ENCODE results near the gene MTR.

MTR gene

GRCh38 chr1:236864211-236864610 is 69.1 kb downstream of the MTR start:
- DNase-seq (ENCODE audit: low read depth): no peak

- no peak for DNase-seq (ENCODE audit: low read depth)
These were observed 70.1 kb downstream of the MTR start for GRCh38 chr1:236864996-236865817.

DNA sequence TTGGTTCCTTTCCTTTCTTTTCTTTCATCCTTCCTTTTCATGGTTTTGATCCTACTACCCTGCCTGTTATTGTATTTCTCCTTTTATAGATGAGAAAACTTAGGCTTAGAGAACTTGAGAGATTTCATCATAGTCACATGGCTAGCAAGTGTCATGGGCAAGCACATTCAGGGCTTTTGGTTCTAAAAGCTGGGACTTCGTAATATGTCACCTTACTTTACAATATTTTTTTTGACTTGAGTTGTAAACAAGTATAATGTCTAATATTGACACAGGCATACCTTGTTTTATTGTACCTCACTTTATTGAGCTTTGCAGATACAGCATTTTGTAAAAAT is 70.7 kb downstream of the MTR start:
- DNase-seq (ENCODE audit: low read depth): no peak

GRCh38 chr1:236868625-236869467 is 73.8 kb downstream of the MTR start:
- DNase-seq (ENCODE audit: low read depth): peak; percentile 8

DNA sequence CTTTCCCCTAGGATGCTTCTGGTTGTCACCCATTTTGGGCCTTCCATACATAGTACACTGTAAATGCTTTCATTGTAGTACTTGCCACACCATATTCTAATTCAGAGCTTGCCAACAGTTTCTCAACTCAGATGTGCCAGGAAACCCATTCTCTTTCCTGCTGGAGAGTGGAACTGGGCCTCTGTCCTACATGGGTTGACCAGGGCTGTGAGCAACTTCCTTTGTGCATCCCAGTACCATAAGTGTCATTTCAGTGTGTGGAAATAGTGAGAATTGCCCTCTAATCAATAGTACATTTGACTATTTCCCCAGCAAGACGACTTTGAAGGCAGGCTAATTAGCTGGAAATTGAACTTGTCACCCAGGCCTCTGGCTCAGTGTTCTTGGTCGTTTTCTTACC is 74.8 kb downstream of the MTR start:
- DNase-seq (ENCODE audit: low read depth): no peak

DNA sequence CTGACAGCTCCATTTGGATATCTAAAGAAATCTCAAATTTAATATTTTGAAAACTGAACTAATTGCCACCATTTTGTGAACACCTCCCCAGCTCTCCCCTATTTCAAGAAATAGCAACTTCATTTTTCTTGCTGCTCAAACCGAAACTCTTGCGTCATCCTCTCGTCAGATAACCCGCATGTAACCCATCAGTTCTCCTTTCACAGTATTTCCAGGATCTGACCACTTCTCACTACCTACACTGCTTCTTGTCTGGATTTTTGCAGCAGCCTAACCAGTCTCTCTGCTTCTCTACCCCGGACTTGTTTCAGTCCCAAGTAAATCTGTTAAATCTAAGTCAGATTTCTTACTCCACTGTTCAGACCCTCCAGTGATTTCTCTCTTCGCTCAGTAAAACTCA is 75.6 kb downstream of the MTR start:
- no peak for DNase-seq (ENCODE audit: low read depth)

GRCh38 chr1:236872075-236872666 is 77.1 kb downstream of the MTR start:
- DNase-seq (ENCODE audit: low read depth): no peak

DNA sequence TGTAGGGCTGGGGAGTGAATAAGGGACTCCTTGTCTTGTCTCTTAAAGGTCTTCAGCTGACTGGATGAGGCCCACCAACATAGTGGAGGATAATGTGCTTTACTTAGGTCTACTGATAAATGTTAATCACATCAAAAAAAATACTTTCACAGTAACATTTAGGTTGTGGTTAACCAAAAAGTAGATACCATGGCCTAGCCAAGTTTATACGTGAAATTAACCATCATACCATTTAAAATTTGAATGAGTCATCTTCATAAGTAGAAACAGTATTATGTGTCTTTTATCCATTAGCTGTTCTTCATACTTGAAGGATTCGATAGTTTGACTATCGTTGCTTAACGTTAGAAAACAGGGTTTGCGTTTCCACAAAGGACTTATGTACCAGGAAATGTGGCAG is 80.9 kb downstream of the MTR start:
- no peak for DNase-seq (ENCODE audit: low read depth)

- DNase-seq (ENCODE audit: low read depth): no peak
These were observed 82.6 kb downstream of the MTR start for GRCh38 chr1:236877661-236878060.

- no peak for DNase-seq (ENCODE audit: low read depth)
These were observed 85.1 kb downstream of the MTR start for GRCh38 chr1:236880209-236880608.

GRCh38 chr1:236882678-236883077 is 87.6 kb downstream of the MTR start:
- no peak for DNase-seq (ENCODE audit: low read depth)

DNA sequence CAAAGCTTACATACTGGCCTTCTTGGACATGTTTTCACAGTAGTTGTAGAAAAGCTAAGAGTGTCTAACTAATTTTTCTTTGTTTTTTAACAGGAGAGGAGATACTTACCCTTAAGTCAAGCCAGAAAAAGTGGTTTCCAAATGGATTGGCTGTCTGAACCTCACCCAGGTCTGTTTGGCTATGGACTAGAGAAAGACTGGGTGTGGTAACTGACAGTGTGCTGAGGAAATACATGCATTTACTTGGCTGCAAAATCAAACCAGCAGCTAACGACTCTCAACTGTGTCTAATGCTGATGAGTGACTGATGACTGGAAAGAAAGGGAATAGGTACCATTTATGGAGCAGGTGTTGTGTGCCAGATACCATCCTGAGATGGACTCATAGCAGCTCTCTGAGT is 91.1 kb downstream of the MTR start:
- no peak for DNase-seq (ENCODE audit: low read depth)

- DNase-seq (ENCODE audit: low read depth): no peak
These were observed 92.0 kb downstream of the MTR start for GRCh38 chr1:236887081-236887480.

DNA sequence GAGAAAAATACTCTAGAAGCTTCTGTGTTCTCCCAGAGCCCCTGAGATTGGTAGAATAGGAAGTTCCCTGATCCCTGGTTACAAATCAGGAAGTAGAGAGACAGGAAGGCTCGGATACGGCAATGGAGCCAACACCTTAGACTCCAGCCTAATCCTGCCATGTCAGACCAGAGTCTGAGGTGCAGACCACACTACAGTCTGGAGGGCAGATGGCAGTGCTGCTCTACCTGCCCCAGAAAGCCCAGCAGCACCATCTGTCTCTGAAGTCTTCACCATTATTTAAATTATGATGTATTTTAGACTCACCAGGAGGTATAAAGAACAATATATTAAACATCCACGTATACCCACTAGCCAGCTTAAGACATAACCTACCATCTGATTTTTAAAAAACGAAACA is 93.0 kb downstream of the MTR start:
- DNase-seq (ENCODE audit: low read depth): no peak

GRCh38 chr1:236888903-236889302 is 93.8 kb downstream of the MTR start:
- DNase-seq (ENCODE audit: low read depth): no peak

DNA sequence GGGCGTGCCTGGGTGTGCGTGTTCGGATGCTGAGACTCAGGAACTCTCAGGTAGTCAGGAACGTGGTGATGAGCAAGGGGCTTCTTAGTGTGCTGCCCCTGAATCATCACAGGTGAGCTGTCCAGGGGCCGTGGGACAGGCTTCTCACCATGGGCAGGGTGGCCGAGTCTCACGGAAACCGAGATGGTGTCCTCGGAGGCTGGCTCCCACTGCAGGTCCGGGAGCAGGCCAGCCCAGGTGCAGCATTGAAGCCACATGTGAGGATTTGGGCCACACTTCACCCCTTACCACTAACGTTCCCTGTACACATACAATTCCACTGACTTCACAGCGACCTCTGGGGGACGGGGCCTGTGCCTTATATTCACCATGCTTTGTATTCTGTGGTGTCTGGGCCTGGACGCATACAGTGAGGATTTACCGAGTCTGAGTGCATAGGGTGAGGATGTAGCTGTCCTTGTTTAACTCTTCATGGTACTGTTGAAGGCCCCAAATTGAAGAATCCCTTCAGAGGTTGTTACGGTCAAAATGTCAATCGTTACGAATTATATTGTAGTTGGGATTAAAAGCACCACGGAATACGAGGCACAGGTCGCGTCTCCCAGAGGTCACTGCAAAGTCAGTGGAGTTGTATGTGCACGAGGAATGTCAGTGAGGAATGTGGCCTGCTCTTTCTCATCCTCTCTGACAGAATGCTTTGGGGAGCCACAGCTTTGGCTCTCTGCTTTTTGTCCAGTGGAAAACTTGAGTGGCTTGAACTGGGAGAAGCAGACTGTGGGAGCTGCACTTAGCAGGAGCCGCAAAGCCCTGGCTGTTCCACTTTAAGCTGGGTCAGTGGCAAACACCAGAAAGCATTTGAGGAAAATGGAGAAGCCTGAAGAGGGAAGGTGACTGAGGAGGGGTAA is 95.3 kb downstream of the MTR start:
- no peak for DNase-seq (ENCODE audit: low read depth)

GRCh38 chr1:236893626-236894545 is 98.8 kb downstream of the MTR start:
- no peak for DNase-seq (ENCODE audit: low read depth)

DNA sequence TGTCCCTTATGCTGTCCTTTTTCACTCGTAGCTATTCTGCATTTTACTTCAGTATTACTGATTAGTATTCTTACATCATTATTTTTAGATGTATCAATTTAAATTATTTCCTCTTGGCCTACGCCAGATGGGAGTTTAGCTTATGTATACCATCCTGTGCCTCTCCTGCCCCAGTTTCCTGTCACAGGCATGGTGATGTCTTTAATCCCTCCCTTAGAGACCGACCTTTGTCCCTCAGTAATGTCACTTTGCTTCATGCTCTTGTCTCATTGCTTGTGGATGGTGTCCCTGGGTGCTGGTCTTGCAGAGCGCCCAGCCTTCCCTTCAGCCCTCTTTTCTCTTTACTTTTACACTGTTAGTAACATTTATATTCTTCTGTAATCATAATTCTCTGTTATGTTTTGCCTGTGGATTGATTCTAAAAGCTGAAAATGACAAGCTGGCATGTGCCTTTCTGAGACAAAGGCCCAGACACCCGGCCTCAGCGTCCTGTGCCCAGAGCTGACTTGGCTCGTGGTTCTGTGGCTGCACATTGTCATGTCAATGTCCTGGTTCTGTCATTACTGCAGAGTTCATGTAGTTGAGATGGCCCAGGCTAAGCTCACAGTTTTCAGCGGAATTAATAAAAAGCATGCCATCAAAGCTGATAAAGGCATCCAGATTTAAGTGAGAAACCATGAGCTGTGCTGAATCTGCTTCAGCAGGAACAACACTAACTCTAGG is 100.7 kb downstream of the MTR start:
- no peak for DNase-seq (ENCODE audit: low read depth)

- DNase-seq (ENCODE audit: low read depth): no peak
These were observed 101.6 kb downstream of the MTR start for GRCh38 chr1:236896716-236897115.
